Panc1 (cell line): ENCODE results near the gene ZBTB20. TPM values are rescaled to one million over a fixed set of nuclear protein-coding genes. Genes with fewer than 3 reads are reported as not detected.

ENCODE experiments used
- ATAC-seq: fragments of 200-7000 bp; cut with Tn5 transposase; 2 replicates; pipeline ENCODE4 v1.9.1; 2020; ENCODE audit warnings: mild to moderate bottlenecking, moderate library complexity
- BruUV-seq: library from RNA; stranded (reverse); fragments of 400-500 nt; replicated peaks from 2 replicates; lab custom pipeline; 2021; lab: Mats Ljungman, UMichigan
- CTCF ChIA-PET: fragments of 300-600 bp; sonication (Branson Sonifier 250); formaldehyde crosslinking; loops from one replicate; lab custom pipeline; 2022; ENCODE audit warnings: antibody characterized with exemption; lab: Charles Lee
- POLR2A ChIA-PET: fragments of 300-600 bp; sonication (Branson Sonifier 250); formaldehyde crosslinking; loops from one replicate; lab custom pipeline; 2022; ENCODE audit warnings: antibody characterized with exemption; lab: Charles Lee
- DNase-seq: peaks from one replicate; pipeline ENCODE4 v3.0.0-alpha.2; 2010; ENCODE audit warnings: low read depth, low spot score
- H3K27ac ChIP-seq: 2 replicates; pipeline ENCODE4 v1.5.1; 2011; ENCODE audit warnings: mild to moderate bottlenecking, low read length, inconsistent platforms
- H3K27me3 ChIP-seq: fragments of 200-500 bp; sonication (Bioruptor generic); 2 replicates; pipeline ENCODE4 v1.6.0; 2014; ENCODE audit warnings: low read length, inconsistent platforms; ENCODE audit not compliant: control insufficient read depth, insufficient read depth
- H3K36me3 ChIP-seq: fragments of 200-500 bp; sonication (Bioruptor generic); 2 replicates; pipeline ENCODE4 v1.5.1; 2014; ENCODE audit warnings: inconsistent platforms, mild to moderate bottlenecking, low read length, moderate library complexity; ENCODE audit not compliant: control insufficient read depth, insufficient read depth
- H3K4me1 ChIP-seq: 2 replicates; pipeline ENCODE4 v1.5.1; 2011; ENCODE audit warnings: inconsistent platforms, mild to moderate bottlenecking, low read length, moderate library complexity; ENCODE audit not compliant: control insufficient read depth, insufficient read depth
- H3K4me3 ChIP-seq, 2 experiments: 2 replicates each; pipeline ENCODE4 v1.5.1; 2011 to 2012; ENCODE audit warnings: low read depth in 2 of 2, low read length in 2 of 2, mild to moderate bottlenecking in 2 of 2, inconsistent platforms in 1 of 2, moderate library complexity in 1 of 2
- H3K9me3 ChIP-seq: fragments of 200-500 bp; sonication (Bioruptor generic); 2 replicates; pipeline ENCODE4 v1.5.1; 2014; ENCODE audit warnings: low read depth, mild to moderate bottlenecking, inconsistent platforms, low read length, moderate library complexity; ENCODE audit not compliant: control insufficient read depth, insufficient read depth
- CTCF ChIP-seq: fragments of 450-650 bp; IDR thresholded peaks from 2 replicates; pipeline ENCODE4 v1.5.1; 2017; ENCODE audit warnings: mild to moderate bottlenecking
- POLR2AphosphoS5 ChIP-seq: IDR thresholded peaks from 2 replicates; pipeline ENCODE4 v1.6.1; 2012; ENCODE audit warnings: mild to moderate bottlenecking, low read depth, low read length, moderate library complexity
- SIN3A ChIP-seq: IDR thresholded peaks from 2 replicates; pipeline ENCODE4 v1.6.1; 2012; ENCODE audit warnings: low read depth, mild to moderate bottlenecking, low read length, moderate library complexity, borderline replicate concordance; ENCODE audit not compliant: insufficient read depth
- TCF7L2 ChIP-seq: IDR thresholded peaks from 2 replicates; pipeline ENCODE4 v1.6.1; 2011; ENCODE audit warnings: mild to moderate bottlenecking, low read depth, low read length, inconsistent platforms
- in situ Hi-C: cut with HindIII; loops from 2 replicates; pipeline ENCODE4 v1.10.0; 2016; ENCODE audit warnings: low sequenced_read_pairs, low pct_unique_long_range_greater_than_20kb
- intact Hi-C: fragments of 100-400 bp; cut with micrococcal nuclease; formaldehyde crosslinking; loops from one replicate; pipeline ENCODE4 v1.10.0; 2022; ENCODE audit not compliant: unreplicated experiment
- total RNA-seq: library from RNA; stranded (reverse); gene quantifications from one replicate; pipeline ENCODE4 v1.2.1, GENCODE V29; 2021; ENCODE audit not compliant: unreplicated experiment
- TF ChIP-seq, protein P1 (sequence below), 2 experiments: IDR thresholded peaks; 2 replicates each; pipeline ENCODE4 v1.6.1; 2011 to 2012; ENCODE audit warnings: low read depth in 2 of 2, control low read depth in 1 of 2, low read length in 1 of 2, mild to moderate bottlenecking in 1 of 2, moderate library complexity in 1 of 2; ENCODE audit not compliant: insufficient read depth in 1 of 2

Gene ZBTB20
- total RNA-seq, 1 experiment from 2014 or later: 4.1 TPM

DNA sequence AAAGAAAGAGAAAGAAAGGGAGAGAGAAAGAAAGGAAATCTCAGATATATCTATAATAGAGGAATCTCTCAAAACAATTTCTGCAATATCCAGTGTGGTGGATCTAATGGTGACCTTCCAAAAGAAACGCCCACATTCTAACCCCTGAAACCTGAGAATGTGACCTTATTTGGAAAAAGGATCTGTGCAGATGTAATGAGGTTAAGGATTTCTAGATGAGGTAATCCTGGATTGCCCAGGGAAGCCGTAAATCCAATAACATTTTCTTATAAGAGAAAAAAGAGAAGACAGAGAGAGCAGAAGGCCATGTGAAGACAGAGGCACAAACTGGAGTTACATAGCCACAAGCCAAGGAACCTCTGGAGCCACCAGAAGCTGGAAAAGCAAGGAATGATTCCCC is 307.6 kb downstream of the ZBTB20 start:
- intact Hi-C loops: no loop called here
- Histone ChIP-seq H3K36me3 (no peaks in the 10 kb centered on the region), H3K27me3 (no peaks in the 10 kb centered on the region), H3K4me1 (no peaks in the 10 kb centered on the region), H3K9me3 (peaks cover 4% of the 10 kb centered on the region; the same call in 1 of the 2 replicates), H3K4me3 (no peak overlapping the region), H3K27ac (no peak overlapping the region)
- TF ChIP-seq, protein P1, sequence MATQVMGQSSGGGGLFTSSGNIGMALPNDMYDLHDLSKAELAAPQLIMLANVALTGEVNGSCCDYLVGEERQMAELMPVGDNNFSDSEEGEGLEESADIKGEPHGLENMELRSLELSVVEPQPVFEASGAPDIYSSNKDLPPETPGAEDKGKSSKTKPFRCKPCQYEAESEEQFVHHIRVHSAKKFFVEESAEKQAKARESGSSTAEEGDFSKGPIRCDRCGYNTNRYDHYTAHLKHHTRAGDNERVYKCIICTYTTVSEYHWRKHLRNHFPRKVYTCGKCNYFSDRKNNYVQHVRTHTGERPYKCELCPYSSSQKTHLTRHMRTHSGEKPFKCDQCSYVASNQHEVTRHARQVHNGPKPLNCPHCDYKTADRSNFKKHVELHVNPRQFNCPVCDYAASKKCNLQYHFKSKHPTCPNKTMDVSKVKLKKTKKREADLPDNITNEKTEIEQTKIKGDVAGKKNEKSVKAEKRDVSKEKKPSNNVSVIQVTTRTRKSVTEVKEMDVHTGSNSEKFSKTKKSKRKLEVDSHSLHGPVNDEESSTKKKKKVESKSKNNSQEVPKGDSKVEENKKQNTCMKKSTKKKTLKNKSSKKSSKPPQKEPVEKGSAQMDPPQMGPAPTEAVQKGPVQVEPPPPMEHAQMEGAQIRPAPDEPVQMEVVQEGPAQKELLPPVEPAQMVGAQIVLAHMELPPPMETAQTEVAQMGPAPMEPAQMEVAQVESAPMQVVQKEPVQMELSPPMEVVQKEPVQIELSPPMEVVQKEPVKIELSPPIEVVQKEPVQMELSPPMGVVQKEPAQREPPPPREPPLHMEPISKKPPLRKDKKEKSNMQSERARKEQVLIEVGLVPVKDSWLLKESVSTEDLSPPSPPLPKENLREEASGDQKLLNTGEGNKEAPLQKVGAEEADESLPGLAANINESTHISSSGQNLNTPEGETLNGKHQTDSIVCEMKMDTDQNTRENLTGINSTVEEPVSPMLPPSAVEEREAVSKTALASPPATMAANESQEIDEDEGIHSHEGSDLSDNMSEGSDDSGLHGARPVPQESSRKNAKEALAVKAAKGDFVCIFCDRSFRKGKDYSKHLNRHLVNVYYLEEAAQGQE (IDR thresholded peaks at IDR 0.05; ENCODE audit: insufficient read depth in 1 of 2, low read depth in 2 of 2, low read length in 1 of 2): no peak
- TF ChIP-seq CTCF (no peak), TCF7L2 (no peak), SIN3A (no peak), POLR2AphosphoS5 (no peak)
- POLR2A ChIA-PET: no interaction called here
- no peak for DNase-seq
- ATAC-seq: no peak
- BruUV-seq: no TSS peak
- in situ Hi-C loops: no loop called here
- CTCF ChIA-PET: no interaction called here

GRCh38 chr3:114838025-114838424 is 309.1 kb downstream of the ZBTB20 start:
- TF ChIP-seq SIN3A (no peak), POLR2AphosphoS5 (no peak), TCF7L2 (no peak), CTCF (no peak)
- TF ChIP-seq, protein P1 (IDR thresholded peaks at IDR 0.05; ENCODE audit: insufficient read depth in 1 of 2, low read depth in 2 of 2, low read length in 1 of 2): no peak
- H3K4me1 ChIP-seq: no peaks in the 10 kb centered on the region
- ATAC-seq: no peak
- H3K9me3 ChIP-seq: peaks cover 4% of the 10 kb centered on the region; the same call in 1 of the 2 replicates
- ChIA-PET CTCF (no interaction called here), POLR2A (no interaction called here)
- H3K27me3 ChIP-seq: no peaks in the 10 kb centered on the region
- intact Hi-C loops (no loop called here), in situ Hi-C loops (no loop called here)
- H3K27ac ChIP-seq: no peak overlapping the region
- DNase-seq: no peak
- H3K36me3 ChIP-seq: no peaks in the 10 kb centered on the region
- H3K4me3 ChIP-seq: no peak overlapping the region
- no TSS peak for BruUV-seq
